ENCODE measurements around the gene GGT6.
"Not testable (repeated sequence)": the region's sequence is repeated elsewhere in the genome, so short reads cannot be mapped to it uniquely, and the experiment has no call there.

Gene GGT6

GRCh38 chr17:4560421-4560820 lies at the start of gene GGT6:
TSS of gene GGT6 (minus strand) at chr17:4560577. CDS start at chr17:4560521, 56 bp downstream.
- no peak for DNase-seq

- no peak for DNase-seq
These were observed 49.8 kb upstream of the GGT6 start for GRCh38 chr17:4610162-4610561.

- no peak for DNase-seq
These were observed 49.4 kb upstream of the GGT6 start for GRCh38 chr17:4609761-4610160.

- no peak for DNase-seq
These were observed 47.4 kb upstream of the GGT6 start for GRCh38 chr17:4607773-4608187.

- no peak for DNase-seq
These were observed 46.9 kb upstream of the GGT6 start for GRCh38 chr17:4607261-4607741.

GRCh38 chr17:4605826-4606225 lies 45.4 kb upstream of the GGT6 start:
- no peak for DNase-seq

GRCh38 chr17:4604736-4605135 lies 44.4 kb upstream of the GGT6 start:
- DNase-seq, result not testable (repeated sequence)

GRCh38 chr17:4604111-4604644 lies 43.8 kb upstream of the GGT6 start:
- DNase-seq, result peak; percentile 49

GRCh38 chr17:4602041-4602440 lies 41.7 kb upstream of the GGT6 start:
- DNase-seq, result no peak

GRCh38 chr17:4601326-4601725 lies 40.9 kb upstream of the GGT6 start:
- no peak for DNase-seq

GRCh38 chr17:4600563-4600962 lies 40.2 kb upstream of the GGT6 start:
- peak; percentile 15 for DNase-seq

GRCh38 chr17:4599505-4600281 lies 39.3 kb upstream of the GGT6 start:
- peak; percentile 65 for DNase-seq

- DNase-seq, result no peak
These were observed 38.6 kb upstream of the GGT6 start for GRCh38 chr17:4598776-4599504.

GRCh38 chr17:4597975-4598374 lies 37.6 kb upstream of the GGT6 start:
- DNase-seq, result no peak

- DNase-seq, result no peak
These were observed 36.4 kb upstream of the GGT6 start for GRCh38 chr17:4596636-4597380.

GRCh38 chr17:4595685-4596342 lies 35.4 kb upstream of the GGT6 start:
- not testable (repeated sequence) for DNase-seq

GRCh38 chr17:4594931-4595684 lies 34.7 kb upstream of the GGT6 start:
- peak; percentile 22 for DNase-seq

- DNase-seq, result no peak
These were observed 34.0 kb upstream of the GGT6 start for GRCh38 chr17:4594406-4594805.

GRCh38 chr17:4593021-4593421 lies 32.6 kb upstream of the GGT6 start:
- DNase-seq, result no peak

GRCh38 chr17:4592240-4593005 lies 32.0 kb upstream of the GGT6 start:
- DNase-seq, result no peak

- no peak for DNase-seq
These were observed 31.2 kb upstream of the GGT6 start for GRCh38 chr17:4591529-4591928.
